Esophagus muscularis mucosa (tissue), 4 donors: ENCODE data around the gene HAO2. TPM values are rescaled to one million over a fixed set of nuclear protein-coding genes. Genes with fewer than 3 reads are reported as not detected.

ENCODE experiments used
- DNase-seq: peaks from one replicate; pipeline ENCODE4 v3.0.0-alpha.2; 2017; ENCODE audit errors: extremely low spot score
- H3K27ac ChIP-seq, 4 donors: fragments of 200-600 bp; sonication (generic); replicated peaks in 1 of 4; 1 replicate in 3 of 4; 2 replicates in 1 of 4; pipeline ENCODE4 v1.5.1; 2016 to 2019; ENCODE audit warnings: mild to moderate bottlenecking in 1 of 4
- H3K27me3 ChIP-seq, 4 donors: fragments of 200-600 bp; sonication (generic); one replicate each; pipeline versions ENCODE4 v1.5.1 to v1.6.0; 2016 to 2019
- H3K36me3 ChIP-seq, 4 donors: fragments of 200-600 bp; sonication (generic); one replicate each; pipeline ENCODE4 v1.5.1; 2016 to 2019
- H3K4me1 ChIP-seq, 4 donors: fragments of 200-600 bp; sonication (generic); one replicate each; pipeline ENCODE4 v1.5.1; 2016 to 2019
- H3K4me3 ChIP-seq, 4 donors: fragments of 200-600 bp; sonication (generic); 1 replicate in 2 of 4; 2 replicates in 2 of 4; pipeline ENCODE4 v1.5.1; 2016 to 2019; ENCODE audit warnings: mild to moderate bottlenecking in 4 of 4, moderate library complexity in 1 of 4
- H3K9me3 ChIP-seq, 4 donors: fragments of 200-600 bp; sonication (generic); 1 replicate in 3 of 4; 2 replicates in 1 of 4; pipeline ENCODE4 v1.5.1; 2016 to 2019
- CTCF ChIP-seq, 3 experiments: fragments of 200-600 bp in 2 of 3; fragments of 450-650 bp in 1 of 3; sonication (generic) in 2 of 3; IDR thresholded peaks; one replicate each; pipeline ENCODE4 v1.5.1; 2017 to 2019; ENCODE audit warnings: antibody characterized with exemption in 3 of 3, mild to moderate bottlenecking in 2 of 3, moderate library complexity in 1 of 3
- EP300 ChIP-seq: sonication (generic); formaldehyde crosslinking; IDR thresholded peaks from one replicate; pipeline ENCODE4 v1.6.1; 2017; ENCODE audit warnings: antibody characterized with exemption
- POLR2A ChIP-seq: fragments of 450-650 bp; IDR thresholded peaks from one replicate; pipeline ENCODE4 v1.6.1; 2017; ENCODE audit warnings: antibody characterized with exemption, moderate library complexity, mild to moderate bottlenecking, low read depth
- POLR2AphosphoS5 ChIP-seq, 2 donors: sonication (generic); formaldehyde crosslinking; IDR thresholded peaks; one replicate each; pipeline ENCODE4 v1.6.1; 2017; ENCODE audit warnings: antibody characterized with exemption in 2 of 2
- WGBS: methylation state at CpG from one replicate; pipeline ENCODE4 v1.1.5; 2018; 5-methylcytosine and 5-hydroxymethylcytosine counted together
- intact Hi-C: fragments of 100-400 bp; cut with DNase I; formaldehyde crosslinking; loops from one replicate; pipeline ENCODE4 v1.15.1; 2023
- total RNA-seq, 4 donors: library from RNA; depleted of rRNA; stranded (reverse); fragments of >200 nt; gene quantifications; one replicate each; pipeline versions ENCODE4 v1.1.0 to v1.2.1, GENCODE V29; 2016

The HAO2 gene
- total RNA-seq, 4 donors from 2014 or later: 0.32 TPM; not detected in 3

GRCh38 chr1:119380983-119381662 is 12.5 kb downstream of the HAO2 start:
- Histone ChIP-seq H3K4me1 (no peaks in the 10 kb centered on the region), H3K4me3 (no peak overlapping the region), H3K9me3 (peaks cover 0 to 4% (median 0%) of the 10 kb centered on the region in 4 donors), H3K27ac (no peak overlapping the region), H3K27me3 (no peaks in the 10 kb centered on the region), H3K36me3 (no peaks in the 10 kb centered on the region)
- 98% methylated on average over 5 of the region's 5 CpGs for WGBS
- DNase-seq: no peak
- TF ChIP-seq POLR2A (no peak), EP300 (no peak), CTCF (IDR thresholded peaks at IDR 0.05) (no peak), POLR2AphosphoS5 (IDR thresholded peaks at IDR 0.05) (no peak)
- intact Hi-C loops: no loop called here

GRCh38 chr1:119384591-119384990 is 16.0 kb downstream of the HAO2 start:
- intact Hi-C loops: no loop called here
- no peak overlapping the region for H3K27ac ChIP-seq
- H3K9me3 ChIP-seq: no peaks in the 10 kb centered on the region
- no peak for DNase-seq
- H3K27me3 ChIP-seq: no peaks in the 10 kb centered on the region
- 96% methylated on average over 4 of the region's 4 CpGs for WGBS
- TF ChIP-seq POLR2A: no peak
- H3K36me3 ChIP-seq: no peaks in the 10 kb centered on the region
- no peaks in the 10 kb centered on the region for H3K4me1 ChIP-seq
- H3K4me3 ChIP-seq: no peak overlapping the region

GRCh38 chr1:119385650-119386049 is 17.1 kb downstream of the HAO2 start:
- TF ChIP-seq EP300 (no peak), CTCF (IDR thresholded peaks at IDR 0.05) (no peak), POLR2A (no peak), POLR2AphosphoS5 (IDR thresholded peaks at IDR 0.05) (no peak)
- intact Hi-C loops: no loop called here
- DNase-seq: no peak
- Histone ChIP-seq H3K27me3 (no peaks in the 10 kb centered on the region), H3K36me3 (no peaks in the 10 kb centered on the region), H3K4me1 (no peaks in the 10 kb centered on the region), H3K9me3 (no peaks in the 10 kb centered on the region), H3K27ac (no peak overlapping the region), H3K4me3 (no peak overlapping the region)
- 93% methylated on average over 1 of the region's 1 CpG for WGBS

- DNase-seq: no peak
- TF ChIP-seq CTCF (IDR thresholded peaks at IDR 0.05) (no peak), POLR2AphosphoS5 (IDR thresholded peaks at IDR 0.05) (no peak), POLR2A (no peak), EP300 (no peak)
- no peaks in the 10 kb centered on the region for H3K9me3 ChIP-seq
- intact Hi-C loops: no loop called here
- H3K4me1 ChIP-seq: no peaks in the 10 kb centered on the region
- H3K36me3 ChIP-seq: no peaks in the 10 kb centered on the region
- no peak overlapping the region for H3K4me3 ChIP-seq
- H3K27me3 ChIP-seq: no peaks in the 10 kb centered on the region
- WGBS: 24% methylated on average over 3 of the region's 3 CpGs
- H3K27ac ChIP-seq: no peak overlapping the region
Observed at GRCh38 chr1:119387858-119388257, 19.3 kb downstream of the HAO2 start.

- Histone ChIP-seq H3K27ac (no peak overlapping the region), H3K9me3 (no peaks in the 10 kb centered on the region), H3K36me3 (no peaks in the 10 kb centered on the region), H3K4me3 (no peak overlapping the region), H3K27me3 (no peaks in the 10 kb centered on the region), H3K4me1 (no peaks in the 10 kb centered on the region)
- intact Hi-C loops: no loop called here
- 45% methylated on average over 1 of the region's 1 CpG for WGBS
- no peak for DNase-seq
- no peak for TF ChIP-seq POLR2A
- no peak for TF ChIP-seq EP300
- TF ChIP-seq CTCF (IDR thresholded peaks at IDR 0.05): no peak
- no peak for TF ChIP-seq POLR2AphosphoS5 (IDR thresholded peaks at IDR 0.05)
Observed at GRCh38 chr1:119388450-119388849, 19.9 kb downstream of the HAO2 start.
